HG02938 (cell line): Measurements from ENCODE around the gene NSMF.

Source experiments
- ATAC-seq: cut with Tn5 transposase; IDR thresholded peaks from one replicate; pipeline ENCODE4 v1.9.1; 2021; ENCODE audit warnings: mild to moderate bottlenecking, moderate library complexity; ENCODE audit not compliant: unreplicated experiment

The NSMF gene

GRCh38 chr9:137459152-137459600 is at the start of gene NSMF:
Gene NSMF, minus strand, starts transcription at chr9:137459334. Its CDS starts 232 bp downstream, at chr9:137459102.
- peak; percentile 45 for ATAC-seq

GRCh38 chr9:137506702-137507171 is 47.6 kb upstream of the NSMF start:
- no peak for ATAC-seq

- ATAC-seq = no peak
Observed at GRCh38 chr9:137506274-137506673, 47.1 kb upstream of the NSMF start.

- ATAC-seq = no peak
Observed at GRCh38 chr9:137505421-137506140, 46.4 kb upstream of the NSMF start.

GRCh38 chr9:137504432-137504777 is 45.3 kb upstream of the NSMF start:
- no peak for ATAC-seq

DNA sequence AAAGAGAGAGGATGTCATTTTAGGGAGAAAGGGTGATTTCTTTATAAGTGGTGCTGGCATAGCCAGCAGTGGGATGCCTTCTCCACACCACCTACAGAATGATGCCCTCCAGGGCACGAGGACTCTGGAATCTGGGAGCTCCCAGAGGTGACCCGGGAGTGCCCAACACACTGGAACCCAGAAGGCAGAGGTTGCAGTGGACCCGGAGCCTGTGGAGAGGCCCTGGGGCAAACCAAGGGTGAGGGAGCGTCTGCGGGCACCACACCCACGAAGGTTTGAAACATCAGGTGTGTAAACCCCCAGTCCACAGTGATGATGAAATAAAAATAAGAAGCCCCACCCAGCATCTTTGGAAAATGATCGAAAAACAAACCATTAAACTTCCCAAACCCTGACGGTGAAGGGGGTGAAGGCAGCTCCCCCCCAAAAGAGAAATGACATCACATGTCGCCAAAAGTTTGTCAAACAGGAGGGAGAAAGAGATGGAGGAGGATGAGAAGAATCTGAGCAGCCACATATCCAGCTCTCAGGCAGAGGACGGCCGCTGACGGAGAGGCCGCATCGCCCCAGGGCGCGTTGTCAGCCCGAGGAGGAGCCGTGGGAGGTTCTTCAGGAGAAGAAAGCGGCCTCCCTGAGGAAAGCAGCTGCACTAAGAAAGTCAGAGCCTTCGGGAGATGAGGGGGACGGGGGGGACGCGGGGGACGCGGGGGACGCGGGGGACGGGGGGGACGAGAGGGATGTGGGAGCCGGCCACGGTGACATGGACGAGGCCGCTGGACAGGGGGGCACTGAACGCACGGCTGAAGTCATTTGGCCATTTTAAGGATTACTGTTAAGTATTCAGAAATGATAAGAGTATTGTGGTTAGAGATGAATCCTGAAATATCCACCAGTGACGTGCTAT is 43.1 kb upstream of the NSMF start:
- no peak for ATAC-seq

DNA sequence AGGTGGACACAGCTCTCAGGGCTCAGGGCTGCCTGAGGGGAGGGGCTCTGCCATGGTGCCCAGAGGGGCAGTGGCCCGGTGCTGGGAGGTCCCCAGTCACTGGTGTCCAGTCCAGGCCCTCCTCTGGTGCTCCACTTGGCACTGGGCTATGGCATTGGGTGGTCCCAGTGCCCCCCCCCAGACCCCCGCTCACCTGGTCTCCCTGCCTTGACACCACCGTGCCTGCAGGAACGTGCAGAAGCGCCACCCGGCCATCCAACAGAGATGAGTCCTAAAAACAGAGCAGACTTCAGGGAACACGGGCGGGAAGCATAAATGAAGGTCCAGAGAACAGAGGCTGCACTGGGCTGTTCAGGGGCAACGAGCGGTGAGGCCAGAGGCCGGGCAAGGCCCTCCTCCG is 42.3 kb upstream of the NSMF start:
- ATAC-seq = no peak

DNA sequence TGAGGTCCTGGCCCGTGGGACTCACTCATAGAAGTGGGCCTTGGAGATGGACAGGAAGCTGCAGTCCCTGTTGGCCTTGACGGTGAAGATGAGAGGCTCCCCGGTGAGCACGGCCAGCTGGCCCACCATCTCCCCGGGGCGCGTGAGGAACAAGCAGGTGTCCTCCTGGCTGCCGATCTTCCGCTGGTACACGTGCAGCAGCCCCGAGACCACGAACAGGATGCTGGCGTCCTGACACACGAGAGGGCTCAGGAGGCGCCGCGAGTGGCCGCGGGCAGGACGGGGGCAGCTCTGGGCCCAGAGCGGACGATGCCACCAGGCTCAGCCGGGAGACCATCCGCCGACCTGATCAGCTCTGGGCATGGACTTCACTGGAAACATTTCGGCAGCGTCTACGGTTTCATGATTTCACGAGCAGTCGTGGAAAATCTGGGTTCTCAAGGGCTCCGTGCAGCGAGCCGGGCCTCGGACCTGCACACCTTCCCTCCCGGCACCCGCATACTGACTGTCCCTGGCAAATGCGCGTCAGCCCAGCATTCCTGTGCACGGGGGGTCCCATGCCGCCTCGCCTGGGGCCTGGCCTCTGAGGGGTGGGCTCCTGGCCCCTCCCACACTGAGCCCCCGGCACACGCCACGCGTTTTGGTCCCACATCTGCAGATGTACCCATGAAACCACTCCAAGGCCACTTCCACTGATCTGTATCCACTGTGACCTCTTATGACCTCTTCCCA is 41.7 kb upstream of the NSMF start:
- no peak for ATAC-seq

- ATAC-seq = no peak
Observed at GRCh38 chr9:137499858-137500661, 40.9 kb upstream of the NSMF start.

DNA sequence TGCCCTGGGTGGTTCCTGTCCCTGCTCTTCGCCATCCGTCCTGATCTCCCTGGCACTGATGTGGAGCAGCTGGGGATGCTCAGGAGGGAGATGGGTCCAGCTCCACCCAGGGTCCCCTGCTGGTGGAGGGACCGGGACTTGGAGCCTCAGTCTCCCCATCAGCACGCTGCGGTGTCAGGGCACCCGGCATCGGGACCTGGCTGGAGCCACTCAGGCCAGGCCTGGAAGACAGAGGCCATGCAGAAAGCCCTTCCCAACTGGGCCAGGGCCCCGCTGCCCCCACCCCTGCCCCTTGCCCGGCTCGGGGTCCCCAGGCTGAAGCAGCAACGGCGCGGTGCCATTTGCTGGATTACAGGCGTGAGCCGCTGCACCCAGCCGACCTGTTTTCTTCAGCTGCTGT is 40.3 kb upstream of the NSMF start:
- no peak for ATAC-seq

DNA sequence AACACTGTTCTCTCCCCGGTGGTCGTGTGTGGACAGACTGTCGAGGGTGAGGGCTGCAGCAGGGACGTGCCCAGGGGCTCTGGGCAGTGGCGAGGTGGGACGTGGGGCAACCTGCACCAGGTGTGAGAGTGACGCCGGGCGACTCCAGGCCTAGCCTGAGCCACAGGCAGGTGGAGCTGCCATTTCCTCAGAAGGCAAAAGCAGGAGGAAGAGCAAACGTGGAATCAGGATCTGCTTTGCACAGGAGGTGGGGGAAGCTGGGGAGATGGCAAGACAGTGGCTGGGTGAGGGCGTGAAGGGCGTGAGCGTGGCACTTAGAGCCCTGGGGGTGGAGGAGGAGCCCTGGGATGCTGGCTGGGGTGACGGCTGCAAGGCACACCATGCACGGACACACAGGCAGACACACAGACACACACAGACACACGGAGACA is 39.6 kb upstream of the NSMF start:
- no peak for ATAC-seq

DNA sequence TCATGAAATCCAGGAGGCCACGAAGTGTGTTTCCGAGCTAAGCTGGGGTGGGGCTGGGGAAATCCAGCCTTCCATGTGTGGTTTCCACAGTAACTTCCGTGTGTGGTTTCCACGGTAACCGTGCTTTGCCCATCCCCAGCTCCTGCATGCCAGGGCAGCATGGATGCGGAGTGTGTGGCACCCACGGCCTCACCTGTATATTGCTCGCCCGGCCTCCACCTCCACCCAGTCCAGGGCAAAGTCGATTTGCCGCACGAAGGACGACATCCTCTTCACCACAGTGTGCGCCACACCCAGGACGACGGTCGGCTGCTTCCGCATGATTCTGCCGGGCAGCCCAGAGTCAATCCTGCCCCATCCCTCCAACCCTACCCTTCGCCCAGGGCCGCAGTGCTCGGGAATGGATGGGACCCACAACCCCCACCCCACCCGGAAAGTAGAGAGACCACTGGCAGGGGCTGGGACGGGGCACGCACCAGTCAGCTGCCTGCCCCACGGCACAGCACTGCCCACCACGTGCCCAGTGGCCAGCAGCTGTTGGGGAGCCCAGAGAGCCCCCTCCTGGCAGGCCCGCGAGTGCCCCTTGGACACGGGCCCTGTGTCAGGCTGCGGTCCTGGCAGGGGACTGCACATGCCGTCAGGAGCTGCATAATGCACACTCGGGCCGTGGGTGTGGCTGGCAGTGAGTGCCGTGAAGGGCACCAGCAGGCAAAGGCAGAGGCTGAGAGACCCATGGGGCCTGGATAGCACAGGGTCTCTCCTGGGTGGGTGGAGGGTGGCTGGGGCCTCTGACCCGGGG is 39.0 kb upstream of the NSMF start:
- no peak for ATAC-seq

GRCh38 chr9:137496601-137497375 is 37.7 kb upstream of the NSMF start:
- ATAC-seq = no peak

DNA sequence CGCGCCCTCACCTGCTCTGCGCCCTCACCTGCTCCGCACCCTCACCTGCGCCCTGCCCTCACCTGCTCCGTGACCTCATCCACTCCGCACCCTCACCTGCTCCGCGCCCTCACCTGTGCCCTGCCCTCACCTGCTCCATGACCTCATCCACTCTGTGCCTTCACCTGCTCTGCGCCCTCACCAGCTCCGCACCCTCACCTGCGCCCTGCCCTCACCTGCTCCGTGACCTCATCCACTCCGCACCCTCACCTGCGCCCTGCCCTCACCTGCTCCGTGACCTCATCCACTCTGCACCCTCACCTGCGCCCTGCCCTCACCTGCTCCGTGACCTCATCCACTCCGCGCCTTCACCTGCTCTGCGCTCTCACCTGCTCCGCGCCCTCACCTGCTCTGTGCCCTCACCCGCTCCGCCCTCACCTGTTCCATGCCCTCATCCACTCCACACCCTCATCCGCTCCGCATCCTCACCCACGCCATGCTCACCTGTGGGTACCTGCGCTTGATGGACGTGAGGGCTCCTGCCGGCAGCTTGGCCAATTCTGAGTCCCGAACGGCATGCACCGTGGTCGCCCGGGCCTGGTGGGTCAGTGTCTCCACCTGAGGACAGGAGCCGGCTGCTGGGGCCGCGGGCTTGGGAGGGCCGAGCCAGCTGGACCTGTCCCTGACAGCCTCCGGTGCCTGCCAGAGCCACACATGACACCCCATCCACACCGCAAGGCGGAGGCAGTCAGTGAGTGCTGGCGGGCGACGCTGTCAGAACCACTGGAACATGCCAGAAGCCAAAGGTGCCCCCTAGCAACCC is 35.6 kb upstream of the NSMF start:
- ATAC-seq = no peak

- no peak for ATAC-seq
Observed at GRCh38 chr9:137494104-137494544, 35.0 kb upstream of the NSMF start.

DNA sequence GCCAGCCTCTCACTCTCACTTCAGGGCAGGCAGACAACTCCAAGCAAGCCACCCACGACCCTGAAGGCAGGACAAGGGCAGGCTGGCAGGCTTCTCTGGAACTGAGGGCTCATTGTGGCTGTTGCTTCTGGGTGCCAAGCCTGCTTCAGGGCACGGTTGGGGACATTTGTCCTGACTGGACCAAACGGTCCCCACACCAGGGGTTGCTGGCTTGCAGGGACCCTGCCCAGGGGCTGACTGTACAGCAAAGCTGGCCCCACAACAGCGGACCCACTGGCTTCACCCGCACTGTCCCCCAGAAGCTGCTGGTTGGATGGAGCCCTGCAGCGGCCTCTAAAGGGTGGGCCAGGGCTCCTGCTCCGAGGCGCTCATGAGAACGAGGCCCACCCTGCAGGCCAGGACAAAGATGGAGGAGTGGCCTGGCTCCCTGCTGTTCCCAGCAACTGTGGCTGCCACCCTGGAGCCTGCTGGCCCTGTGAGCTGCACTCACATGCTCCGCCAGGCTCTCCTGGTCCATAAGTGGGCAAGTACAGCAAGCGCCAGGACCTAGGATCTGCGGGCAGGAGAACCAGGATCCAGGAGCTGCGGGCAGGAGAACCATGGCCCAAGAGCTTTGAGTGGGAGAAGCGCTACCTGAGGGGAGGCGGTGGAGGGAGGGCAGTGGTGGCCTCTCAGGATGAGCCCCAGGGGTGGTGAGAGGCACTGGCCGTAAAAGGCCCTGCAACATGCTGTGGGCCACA is 34.4 kb upstream of the NSMF start:
- ATAC-seq = no peak
